ENCODE data around the gene DMRT1.
A peak's percentile ranks its signal among the peaks of the same experiment; 100 is the strongest.

The DMRT1 gene

GRCh38 chr9:1005043-1005667, 163.7 kb downstream of the DMRT1 start:
- peak; percentile 18 for DNase-seq

- DNase-seq, result no peak
These were observed 165.8 kb downstream of the DMRT1 start for GRCh38 chr9:1007312-1007711.

- no peak for DNase-seq
These were observed 166.7 kb downstream of the DMRT1 start for GRCh38 chr9:1008216-1008615.

- DNase-seq, result peak; percentile 68
These were observed 167.7 kb downstream of the DMRT1 start for GRCh38 chr9:1009101-1009707.

GRCh38 chr9:1013021-1013420, 171.5 kb downstream of the DMRT1 start:
- no peak for DNase-seq

- no peak for DNase-seq
These were observed 172.7 kb downstream of the DMRT1 start for GRCh38 chr9:1014225-1014624.

- DNase-seq, result no peak
These were observed 173.1 kb downstream of the DMRT1 start for GRCh38 chr9:1014640-1015039.

- DNase-seq, result peak; percentile 17
These were observed 176.6 kb downstream of the DMRT1 start for GRCh38 chr9:1018121-1018520.

Data from CD4-positive, alpha-beta T cell treated with Interleukin-21 for 1 hour (primary cell).